ENCODE data around the gene LYPD1.
"Not testable (repeated sequence)": the region's sequence is repeated elsewhere in the genome, so short reads cannot be mapped to it uniquely, and the experiment has no call there.

The LYPD1 gene, protein sequence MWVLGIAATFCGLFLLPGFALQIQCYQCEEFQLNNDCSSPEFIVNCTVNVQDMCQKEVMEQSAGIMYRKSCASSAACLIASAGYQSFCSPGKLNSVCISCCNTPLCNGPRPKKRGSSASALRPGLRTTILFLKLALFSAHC

DNA sequence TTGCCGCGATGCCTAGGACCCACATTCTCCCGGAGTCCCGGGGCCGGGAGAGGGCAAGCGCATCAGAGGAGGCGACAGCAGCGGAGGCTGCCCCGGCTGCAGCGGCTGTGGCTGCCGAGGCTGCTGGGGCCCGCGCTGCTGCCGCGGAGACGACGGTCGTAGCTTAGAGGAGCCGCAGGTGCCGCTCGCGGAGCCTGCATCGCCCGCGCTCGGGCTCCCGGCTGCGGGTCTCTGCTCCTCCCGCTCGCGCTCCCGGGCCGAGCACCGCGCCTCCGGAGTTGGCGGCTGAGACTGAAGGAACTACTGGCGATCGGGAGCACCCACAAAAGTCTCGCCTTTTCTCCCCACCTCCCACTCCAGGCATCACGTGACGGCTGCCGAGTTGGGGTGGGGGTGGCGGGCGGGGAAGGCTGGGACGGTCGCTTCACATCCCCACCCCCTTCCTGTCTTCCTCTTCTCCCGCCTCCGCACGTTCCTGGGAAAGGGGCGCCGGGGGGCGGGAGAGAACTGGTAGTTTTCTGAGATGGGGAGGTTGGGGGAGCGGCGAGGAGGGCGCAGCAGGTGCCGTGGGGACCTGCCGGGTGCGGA is at the start of gene LYPD1:
Gene LYPD1, minus strand, starts transcription at position 298 of the 588 bp plus-strand sequence. Its CDS starts 273 bp downstream, at position 25.
- DNase-seq, result no peak

DNA sequence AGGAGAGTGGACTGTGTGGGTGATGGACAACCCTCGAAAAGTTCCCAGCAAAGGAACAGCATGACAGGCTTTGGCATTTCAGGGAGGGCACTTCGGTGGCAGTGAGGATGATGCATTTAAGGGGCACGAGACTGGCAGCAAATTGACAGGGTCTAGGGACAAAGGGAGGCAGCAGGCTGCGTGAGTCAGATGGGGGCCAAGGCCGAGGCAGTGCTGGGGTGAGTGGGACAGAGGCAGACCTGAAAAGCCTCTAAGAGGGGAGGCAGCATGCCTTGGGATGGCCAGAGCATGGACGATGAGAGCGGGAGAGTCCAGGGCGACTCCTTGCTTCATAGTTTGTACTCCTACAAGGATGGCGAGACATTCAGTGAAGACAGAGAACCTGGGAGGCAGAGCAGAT is 49.5 kb upstream of the LYPD1 start:
- no peak for DNase-seq

DNA sequence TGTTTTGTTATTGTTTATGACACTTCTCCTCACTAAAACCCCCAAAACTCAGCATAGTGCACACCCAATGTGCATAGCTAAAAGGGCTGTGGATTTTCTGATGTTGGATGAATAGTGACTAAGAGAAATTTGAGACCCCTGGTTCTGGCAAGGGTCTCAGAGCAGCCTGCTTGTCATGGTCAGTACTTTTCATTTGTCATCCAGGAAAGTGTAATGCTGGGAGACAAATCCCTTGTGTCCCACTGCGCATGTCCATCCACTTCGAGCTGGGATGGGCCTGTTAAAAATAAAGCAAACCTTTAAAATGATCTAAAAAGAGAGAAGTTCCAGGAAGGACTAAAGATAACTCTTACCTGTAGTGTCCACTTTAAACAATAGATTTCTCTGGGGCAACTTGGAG is 46.9 kb upstream of the LYPD1 start:
- DNase-seq, result no peak

DNA sequence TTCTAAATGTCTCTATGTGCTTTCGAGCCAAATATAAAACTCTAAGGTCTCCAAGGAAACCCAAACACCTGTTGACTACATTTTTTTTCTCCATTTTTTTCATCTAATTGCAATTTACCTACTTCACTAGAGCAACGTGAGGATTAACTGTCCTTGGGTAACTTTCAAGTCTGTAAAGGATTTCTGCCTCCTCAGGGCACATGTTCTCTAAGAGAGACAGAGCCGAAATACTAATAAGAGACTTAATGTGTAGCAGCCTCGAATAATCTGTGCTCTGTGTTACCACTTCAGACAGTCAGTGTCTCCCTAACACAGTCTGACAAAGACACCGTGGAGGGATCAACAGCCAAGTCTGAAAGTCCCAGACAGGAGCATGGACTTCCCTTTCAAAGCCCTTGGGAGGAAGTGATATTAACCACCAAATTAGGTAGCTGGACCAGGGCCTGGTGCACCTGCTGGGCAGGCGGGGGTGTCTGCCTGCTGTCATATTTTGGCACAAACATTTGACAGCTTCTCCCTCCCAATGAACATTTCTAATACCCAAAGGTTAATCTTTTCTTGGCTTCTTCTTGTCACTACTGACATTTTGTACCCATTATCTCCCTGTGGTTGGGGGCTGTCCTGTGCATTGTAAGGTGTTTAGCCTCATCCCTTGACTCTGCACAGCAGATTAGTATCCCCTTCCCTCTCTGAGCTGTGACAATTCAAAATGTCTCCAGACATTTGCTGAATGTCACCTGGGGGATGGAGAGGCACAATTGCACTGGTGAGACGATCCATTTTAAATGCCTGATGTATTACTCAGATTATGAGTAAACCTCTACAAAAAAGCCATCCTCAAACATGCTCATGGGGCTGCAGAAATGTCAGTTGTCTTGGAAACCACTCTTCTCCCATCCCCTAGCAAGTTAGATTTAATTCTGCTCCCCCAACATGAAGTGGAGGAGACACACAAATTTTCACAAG is 45.7 kb upstream of the LYPD1 start:
- no peak for DNase-seq

DNA sequence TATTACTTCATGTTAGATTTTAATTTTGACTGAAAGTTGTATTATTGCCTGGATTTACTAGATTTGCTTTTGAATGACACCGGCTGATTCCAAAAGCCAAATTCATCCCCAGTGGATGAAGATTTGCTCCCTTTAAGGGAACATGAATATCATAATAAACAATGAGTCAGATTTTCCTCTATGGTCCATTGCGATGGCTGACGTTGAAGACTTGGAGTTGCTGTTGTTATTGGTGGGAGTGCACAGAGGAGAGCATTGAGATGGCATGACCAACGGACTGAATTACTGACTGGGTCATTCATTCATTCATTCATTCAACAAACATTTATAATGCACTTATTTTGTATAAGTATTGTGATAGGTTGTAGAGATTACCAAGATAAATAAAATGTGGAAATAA is 33.4 kb upstream of the LYPD1 start:
- no peak for DNase-seq

DNA sequence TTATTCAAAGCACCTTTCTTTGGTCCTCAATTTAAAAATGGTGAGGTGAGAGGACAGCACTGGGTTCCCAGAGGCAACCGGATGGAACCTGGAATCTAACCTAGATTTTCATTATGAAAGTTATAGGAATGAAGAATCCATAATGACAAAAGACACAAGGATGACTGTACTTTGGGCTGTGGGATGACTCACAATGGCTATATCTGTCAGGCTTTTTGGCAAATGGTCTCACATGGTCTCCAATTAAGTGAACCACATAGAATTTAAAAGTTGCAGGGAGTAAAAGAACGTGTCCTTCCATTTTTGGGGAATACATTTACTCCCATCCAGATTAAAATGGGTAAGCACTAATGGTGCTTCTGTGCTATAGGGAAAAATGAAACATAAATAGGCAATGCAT is 31.8 kb upstream of the LYPD1 start:
- no peak for DNase-seq

DNA sequence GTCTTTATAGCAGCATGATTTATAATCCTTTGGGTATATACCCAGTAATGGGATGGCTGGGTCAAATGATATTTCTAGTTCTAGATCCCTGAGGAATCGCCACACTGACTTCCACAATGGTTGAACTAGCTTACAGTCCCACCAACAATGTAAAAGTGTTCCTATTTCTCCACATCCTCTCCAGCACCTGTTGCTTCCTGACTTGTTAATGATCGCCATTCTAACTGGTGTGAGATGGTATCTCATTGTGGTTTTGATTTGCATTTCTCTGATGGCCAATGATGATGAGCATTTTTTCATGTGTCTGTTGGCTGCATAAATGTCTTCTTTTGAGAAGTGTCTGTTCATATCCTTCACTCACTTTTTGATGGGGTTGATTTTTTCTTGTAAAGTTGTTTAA is 29.8 kb upstream of the LYPD1 start:
- DNase-seq, result not testable (repeated sequence)

DNA sequence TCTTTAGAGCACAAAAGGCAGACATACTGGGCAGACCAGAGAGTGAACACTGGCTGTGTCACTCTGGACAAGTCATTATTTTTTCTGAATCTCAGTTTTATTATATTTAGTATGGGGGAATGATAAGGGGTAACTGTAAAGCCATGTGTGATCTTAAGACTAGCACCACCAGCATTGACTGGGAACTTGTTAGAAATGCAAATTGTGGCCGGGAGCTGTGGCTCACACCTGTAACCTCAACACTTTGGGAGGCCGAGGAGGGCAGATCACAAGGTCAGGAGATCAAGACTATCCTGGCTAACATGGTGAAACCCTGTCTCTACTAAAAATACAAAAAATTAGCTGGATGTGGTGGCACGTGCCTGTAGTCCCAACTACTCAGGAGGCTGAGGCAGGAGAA is 28.3 kb upstream of the LYPD1 start:
- DNase-seq, result not testable (repeated sequence)

DNA sequence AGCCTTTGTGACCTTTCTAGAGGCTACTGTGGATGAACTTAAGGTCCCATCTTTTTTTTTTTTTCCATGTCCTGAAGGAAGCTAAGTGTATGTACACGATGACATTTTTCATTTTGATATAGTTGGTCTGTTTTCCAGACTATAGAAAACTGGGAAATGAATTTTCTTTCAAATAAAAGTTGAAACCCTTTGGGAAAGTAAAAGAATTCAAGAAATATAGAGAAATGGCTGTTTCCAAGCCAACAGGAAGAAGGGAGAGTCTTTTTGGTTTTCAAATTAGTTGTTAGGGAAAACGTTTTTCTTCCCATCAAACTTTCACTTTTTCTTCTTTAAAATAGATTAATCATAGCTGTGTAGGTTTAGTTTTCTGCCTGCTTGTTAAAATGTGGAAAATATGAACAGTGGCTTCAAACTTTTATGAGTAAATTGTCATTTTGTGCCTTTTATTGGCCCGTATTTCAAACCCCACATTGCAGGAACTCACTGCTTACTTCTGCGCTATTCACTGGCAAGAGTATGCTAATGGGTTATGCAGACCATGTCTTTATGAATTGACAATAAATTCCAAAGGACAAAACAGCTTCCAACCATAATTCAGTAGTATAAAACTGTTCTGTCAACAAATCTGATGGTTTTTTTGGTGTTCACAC is 27.7 kb upstream of the LYPD1 start:
- DNase-seq, result no peak

DNA sequence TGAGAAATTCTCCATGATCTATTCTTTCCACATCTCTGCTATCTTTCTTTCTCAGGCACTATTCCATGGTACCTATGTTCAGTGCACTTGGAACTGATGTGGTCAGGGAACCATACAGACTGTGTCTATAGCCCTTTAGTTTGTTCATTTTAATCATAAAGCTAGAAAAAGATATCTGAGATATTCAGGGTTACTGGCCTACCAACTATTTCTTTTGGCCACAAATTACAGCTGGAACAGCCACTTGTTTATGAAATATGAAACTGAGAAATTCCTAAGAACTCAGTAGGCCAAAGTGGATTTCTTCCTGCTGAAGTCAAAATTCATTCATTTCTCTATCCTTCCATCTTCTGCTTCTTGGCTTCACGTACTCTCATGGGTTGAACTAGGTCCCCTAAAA is 22.8 kb upstream of the LYPD1 start:
- no peak for DNase-seq

DNA sequence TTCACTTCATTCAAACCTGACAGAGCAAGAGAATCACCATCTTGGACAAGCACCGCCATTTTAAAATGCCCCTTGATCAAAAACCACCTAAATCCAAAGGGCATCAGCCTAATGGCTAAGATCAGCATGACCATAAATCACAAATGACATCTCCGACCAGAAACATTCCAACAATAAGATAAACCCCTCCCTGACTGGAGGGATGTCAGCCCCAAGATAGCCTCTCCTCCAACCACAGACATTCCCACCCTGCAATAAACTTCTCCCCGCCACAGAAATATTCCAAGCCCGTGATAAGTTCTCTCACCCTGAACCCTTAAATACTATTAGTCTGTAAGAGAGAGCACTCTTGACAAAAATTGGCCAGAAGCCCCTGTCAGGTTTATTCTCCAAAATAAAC is 21.6 kb upstream of the LYPD1 start:
- DNase-seq, result no peak

DNA sequence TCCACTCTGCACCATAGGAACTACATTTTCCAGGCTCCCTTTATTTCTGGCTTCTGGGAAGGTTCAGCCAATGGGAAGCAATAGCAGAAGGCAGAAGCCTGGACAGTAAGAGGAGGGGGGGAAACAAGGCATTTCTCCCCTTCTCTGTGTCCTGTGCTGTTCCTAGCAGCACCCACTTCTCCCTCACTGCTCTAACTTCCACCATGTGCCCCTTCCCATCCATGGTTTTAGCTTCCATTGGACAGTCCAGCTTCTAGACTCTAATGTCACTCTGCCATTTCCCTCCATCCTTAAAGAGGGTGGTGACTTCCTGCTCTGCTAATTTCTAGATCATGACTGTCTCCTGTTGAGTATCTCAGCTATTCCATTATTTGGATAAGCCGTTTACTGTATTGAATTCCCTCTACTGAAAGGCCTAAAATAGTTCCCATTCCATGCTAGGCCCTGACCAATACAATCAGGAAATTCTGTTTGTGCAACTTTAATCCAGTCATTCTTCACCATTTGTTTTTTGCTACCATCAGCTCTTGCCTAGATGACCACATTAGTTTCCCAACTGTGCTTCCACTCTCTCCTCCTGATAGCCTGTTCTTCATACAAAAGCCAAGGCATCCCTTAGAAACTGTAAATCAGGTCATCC is 20.8 kb upstream of the LYPD1 start:
- DNase-seq, result no peak

DNA sequence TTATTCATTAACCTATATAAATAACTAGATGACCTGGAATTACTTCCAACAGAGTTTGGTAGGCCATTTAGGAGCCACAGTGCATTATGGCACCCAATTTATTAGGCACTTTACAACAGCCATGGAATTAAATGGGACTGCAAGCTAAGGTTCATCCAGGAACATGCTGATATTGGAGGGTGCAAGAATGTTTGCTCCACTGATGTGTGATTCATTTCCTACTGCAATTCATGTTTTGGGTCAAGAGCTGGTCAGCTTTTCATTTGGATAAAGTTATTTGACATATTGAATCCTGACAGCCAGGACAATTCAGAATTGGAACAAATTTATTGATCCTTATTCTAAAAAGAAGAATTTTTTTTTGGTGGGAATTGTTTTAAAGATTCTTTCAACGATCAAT is 11.8 kb upstream of the LYPD1 start:
- DNase-seq, result no peak

DNA sequence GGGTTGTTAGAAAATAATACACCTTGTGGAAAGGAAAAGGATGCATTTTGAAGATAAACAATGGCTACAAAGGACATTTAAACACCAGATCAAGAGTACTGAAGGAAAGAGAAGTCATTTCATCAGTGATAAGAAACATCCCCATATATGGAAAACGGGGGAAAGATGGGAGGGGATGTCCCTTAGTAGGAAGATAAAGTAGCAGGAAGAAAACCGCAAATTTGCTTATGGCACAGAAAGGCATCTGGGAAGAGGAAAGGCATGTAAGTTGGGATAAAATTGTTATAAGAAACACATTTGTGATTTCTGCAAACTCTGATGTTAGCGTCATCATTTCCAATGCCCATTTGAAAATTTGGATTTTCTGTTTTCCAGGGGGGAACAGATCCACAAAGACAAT is 10.5 kb upstream of the LYPD1 start:
- DNase-seq, result no peak

DNA sequence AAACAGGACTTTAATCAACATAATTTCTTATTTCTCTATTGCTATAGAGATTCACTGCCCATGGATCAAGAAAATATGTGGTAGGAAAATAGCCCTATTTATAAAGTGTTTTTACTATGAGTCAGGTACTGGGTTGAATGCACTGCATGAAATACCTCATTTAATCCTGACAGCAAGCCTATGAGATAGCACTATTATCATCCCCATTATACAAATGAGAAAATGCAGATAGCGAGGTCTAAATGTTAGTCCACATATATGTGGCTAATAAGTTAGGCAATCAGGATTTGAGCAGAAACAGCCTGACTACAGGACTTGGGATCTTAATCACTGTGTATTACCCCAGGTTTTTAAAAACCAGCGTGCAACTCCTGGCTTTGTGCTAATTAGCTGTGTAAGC is 8.5 kb upstream of the LYPD1 start:
- no peak for DNase-seq

DNA sequence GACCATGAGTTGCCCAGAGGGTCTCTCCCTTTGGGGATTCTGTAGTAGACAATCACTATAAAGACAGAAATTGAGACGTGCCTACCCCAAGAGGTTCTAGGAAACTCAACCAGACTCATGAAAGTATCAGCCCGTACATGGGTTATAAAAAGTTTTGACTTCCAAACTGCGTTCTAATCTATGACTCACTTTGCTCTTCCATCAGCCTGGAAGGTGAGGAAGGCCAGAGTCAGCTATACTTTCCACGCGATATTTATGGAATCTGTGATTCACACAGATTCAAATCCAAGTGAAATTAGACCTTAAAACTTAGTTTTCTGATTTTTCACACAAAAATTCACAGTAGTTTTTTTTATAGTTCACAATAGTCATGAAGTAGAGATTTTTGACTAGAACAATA is 7.7 kb upstream of the LYPD1 start:
- DNase-seq, result no peak

DNA sequence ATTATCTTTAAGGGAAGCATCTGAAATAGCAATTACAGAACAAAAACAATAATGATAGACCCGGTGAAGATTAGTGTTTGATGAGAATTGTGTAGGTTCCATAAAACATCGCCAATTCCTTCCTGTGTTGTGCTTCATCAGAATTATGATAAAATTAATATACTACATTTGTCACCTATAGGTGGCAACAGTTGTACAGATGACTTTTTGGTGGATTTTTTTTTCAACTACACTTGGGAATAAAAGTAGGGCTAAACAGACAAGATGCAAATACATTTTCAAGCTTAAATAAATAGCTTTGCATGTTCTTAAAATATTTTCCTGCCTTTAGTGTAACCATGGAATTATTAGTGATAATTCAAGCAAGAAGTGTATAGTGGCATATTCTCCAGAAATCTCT is 7.0 kb upstream of the LYPD1 start:
- no peak for DNase-seq

DNA sequence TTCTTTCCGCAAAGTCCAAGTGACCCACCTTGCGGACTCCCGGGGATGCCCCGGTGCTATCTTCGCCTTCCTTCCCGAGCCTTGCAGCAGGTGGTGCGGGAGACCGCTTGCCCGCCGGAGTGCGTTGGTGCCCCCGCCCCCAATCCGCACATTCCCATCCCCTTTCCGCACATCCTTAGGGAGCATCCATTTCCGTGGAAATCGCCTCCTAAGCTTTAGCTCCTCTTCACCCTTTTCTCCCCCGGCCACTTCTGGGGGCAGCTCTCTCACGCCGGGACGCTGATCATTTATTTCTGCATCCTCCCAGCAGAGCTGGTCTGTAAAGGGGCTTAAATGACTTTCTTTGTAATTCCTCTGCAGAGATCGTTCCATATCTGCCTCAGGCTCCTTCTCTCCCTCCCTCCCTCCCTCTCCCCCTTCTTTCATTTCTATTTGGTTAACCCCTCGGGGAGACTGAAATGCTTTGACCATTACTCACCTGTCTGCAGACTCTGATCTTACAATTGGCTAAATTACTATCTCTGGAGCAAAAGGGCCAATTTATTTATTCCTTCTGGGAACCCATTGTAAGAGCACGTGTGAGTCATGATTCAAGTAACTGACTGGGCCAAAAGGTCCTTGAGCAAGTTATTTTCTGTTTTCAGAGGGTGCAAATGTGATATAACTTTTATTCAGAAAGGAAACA is 1.3 kb upstream of the LYPD1 start:
- DNase-seq, result no peak

DNA sequence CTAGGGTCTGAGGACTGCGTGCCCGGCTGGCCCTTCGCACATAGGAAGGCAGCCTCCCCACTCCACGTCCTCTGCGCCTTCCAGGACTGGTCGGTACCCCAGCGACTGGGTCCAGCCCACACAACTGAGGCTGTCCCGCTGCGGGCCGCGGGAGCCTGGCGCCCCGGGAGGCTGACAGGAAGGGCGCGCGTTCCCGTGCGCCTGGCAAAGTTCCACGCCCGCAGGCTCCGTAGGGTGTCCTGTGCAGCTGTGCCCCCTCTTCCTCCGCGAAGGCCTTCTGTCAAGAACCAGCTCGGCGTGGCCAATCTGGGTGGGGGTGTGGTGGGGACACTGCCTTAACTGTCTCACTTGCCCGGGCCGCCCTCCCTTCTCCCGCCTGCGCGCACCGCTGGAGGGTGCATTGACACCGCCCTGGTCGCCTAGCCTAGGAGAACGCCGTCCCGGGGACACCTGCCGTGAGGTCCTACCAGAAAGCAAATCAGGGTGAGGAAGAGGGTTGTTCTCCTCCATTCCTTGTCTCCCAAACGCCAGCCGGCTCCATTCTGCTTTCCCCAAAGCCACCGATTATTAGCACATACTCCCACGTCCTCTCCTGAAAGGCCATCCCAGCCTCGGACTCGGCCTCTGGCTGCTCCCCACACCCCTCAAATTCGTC is 618 bp upstream of the LYPD1 start:
- DNase-seq, result no peak

DNA sequence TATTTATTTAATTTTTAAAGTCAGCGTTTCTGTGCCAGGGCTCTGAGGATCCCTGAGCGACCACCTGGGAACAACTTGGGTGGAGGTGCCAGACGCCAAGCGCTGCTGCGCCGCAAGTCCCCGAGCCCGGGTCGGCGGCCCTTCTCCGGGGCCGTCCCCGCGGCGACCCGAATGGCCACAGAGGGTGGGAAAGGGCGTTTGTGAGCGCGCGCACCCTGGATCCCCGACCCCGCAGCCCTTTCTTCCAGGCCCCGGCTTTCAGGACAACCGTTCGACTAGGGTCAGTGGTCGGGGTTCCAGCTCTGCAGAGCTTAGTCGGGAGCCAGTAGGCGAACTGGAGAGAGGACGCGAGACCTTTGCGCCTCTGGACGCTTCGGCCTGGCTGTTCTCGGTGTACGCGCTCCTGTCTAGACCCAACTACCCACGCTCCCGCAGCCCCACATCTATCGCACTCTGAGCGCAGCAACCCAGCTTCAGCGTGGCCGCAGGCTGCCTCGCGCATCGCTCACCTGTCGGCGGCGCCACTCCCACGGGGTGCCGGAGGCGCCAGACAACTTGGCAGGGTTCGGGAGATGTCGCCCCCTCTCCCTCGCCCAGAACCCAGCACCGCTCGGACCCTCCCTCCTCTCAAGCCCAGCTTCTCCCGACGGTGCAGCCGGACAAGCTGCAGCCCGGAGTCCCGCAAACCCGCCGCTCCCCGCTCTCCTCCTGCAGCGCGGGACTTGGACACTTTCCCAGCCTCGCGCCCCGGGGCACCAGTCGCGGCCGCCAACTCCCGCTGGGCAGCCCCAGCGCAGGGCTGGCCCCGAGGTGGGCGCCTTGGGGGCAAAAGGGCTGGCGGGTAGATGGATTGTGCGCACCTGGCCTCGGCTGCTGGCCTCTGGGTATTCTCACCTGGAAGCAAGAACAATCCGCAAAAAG is 758 bp downstream of the LYPD1 start:
- no peak for DNase-seq
